Left lobe of liver (tissue), 2 donors: ENCODE data around the gene CEP78. TPM values are rescaled to one million over a fixed set of nuclear protein-coding genes. Genes with fewer than 3 reads are reported as not detected.

Experiments
- ATAC-seq: fragments of 200-7000 bp; cut with Tn5 transposase; one replicate; pipeline ENCODE4 v1.9.1; 2020; ENCODE audit warnings: mild to moderate bottlenecking, moderate library complexity
- DNase-seq: peaks from one replicate; pipeline ENCODE4 v3.0.0-alpha.2; 2020; ENCODE audit warnings: low spot score
- total RNA-seq: library from RNA; stranded (reverse); gene quantifications from one replicate; pipeline ENCODE4 v1.2.1, GENCODE V29; 2021
- donor health status: DM: no; HTN: no; CAD: no; lungs with moderate emphysema.
- donor health status: DM: no; HTN: yes; CAD: no.

Gene CEP78
- total RNA-seq, 1 donor from 2014 or later = 10.8 TPM

GRCh38 chr9:78234810-78235209 lies 1.1 kb upstream of the CEP78 start:
- ATAC-seq = no peak

GRCh38 chr9:78235256-78235761 lies 566 bp upstream of the CEP78 start:
- DNase-seq (no peak), ATAC-seq (peak; percentile 17)

More at GRCh38 chr9:78234810-78235209, 1.1 kb upstream of the CEP78 start:
- DNase-seq = no peak

GRCh38 chr9:78236551-78236910 lies 656 bp downstream of the CEP78 start:
- ATAC-seq (peak; percentile 26), DNase-seq (no peak)

GRCh38 chr9:78238046-78239038 lies 2.5 kb downstream of the CEP78 start:
- DNase-seq (no peak), ATAC-seq (no peak)

- peak; percentile 60 for DNase-seq
Measured at GRCh38 chr9:78239506-78239905, 3.6 kb downstream of the CEP78 start.

GRCh38 chr9:78242041-78242440 lies 6.2 kb downstream of the CEP78 start:
- ATAC-seq = peak; percentile 52
- DNase-seq = no peak

More at GRCh38 chr9:78239506-78239905, 3.6 kb downstream of the CEP78 start:
- peak; percentile 57 for ATAC-seq

- ATAC-seq (peak; percentile 78), DNase-seq (no peak)
Measured at GRCh38 chr9:78243130-78243529, 7.3 kb downstream of the CEP78 start.

- no peak for DNase-seq
- ATAC-seq = no peak
Measured at GRCh38 chr9:78245401-78245800, 9.5 kb downstream of the CEP78 start.

- no peak for DNase-seq
- no peak for ATAC-seq
Measured at GRCh38 chr9:78248635-78249034, 12.8 kb downstream of the CEP78 start.

- ATAC-seq (no peak), DNase-seq (no peak)
Measured at GRCh38 chr9:78249542-78249941, 13.7 kb downstream of the CEP78 start.

- DNase-seq (no peak), ATAC-seq (no peak)
Measured at GRCh38 chr9:78252616-78253015, 16.7 kb downstream of the CEP78 start.

- no peak for ATAC-seq
- no peak for DNase-seq
Measured at GRCh38 chr9:78253285-78253684, 17.4 kb downstream of the CEP78 start.

- DNase-seq = no peak
- peak; percentile 79 for ATAC-seq
Measured at GRCh38 chr9:78261403-78262001, 25.6 kb downstream of the CEP78 start.

- no peak for DNase-seq
- ATAC-seq = no peak
Measured at GRCh38 chr9:78262655-78263054, 26.8 kb downstream of the CEP78 start.

GRCh38 chr9:78267889-78268288 lies 32.0 kb downstream of the CEP78 start:
- ATAC-seq (no peak), DNase-seq (no peak)

- ATAC-seq = no peak
- no peak for DNase-seq
Measured at GRCh38 chr9:78269784-78270183, 33.9 kb downstream of the CEP78 start.

- DNase-seq (no peak), ATAC-seq (peak; percentile 79)
Measured at GRCh38 chr9:78272307-78272706, 36.4 kb downstream of the CEP78 start.

- DNase-seq = no peak
- ATAC-seq = no peak
Measured at GRCh38 chr9:78273761-78274160, 37.9 kb downstream of the CEP78 start.

- no peak for DNase-seq
- ATAC-seq = peak; percentile 77
Measured at GRCh38 chr9:78278177-78278777, 42.4 kb downstream of the CEP78 start.

- ATAC-seq = peak; percentile 46
- DNase-seq = no peak
Measured at GRCh38 chr9:78278801-78279200, 42.9 kb downstream of the CEP78 start.

- ATAC-seq = peak; percentile 85
- peak; percentile 88 for DNase-seq
Measured at GRCh38 chr9:78280982-78281668, 45.2 kb downstream of the CEP78 start.
